Thoracic aorta (tissue), 2 donors: ENCODE measurements around the gene NUDT22. TPM values are rescaled to one million over a fixed set of nuclear protein-coding genes. Genes with fewer than 3 reads are reported as not detected.

Source experiments
- ATAC-seq: fragments of 150-250 bp; one replicate; pipeline ENCODE4 v1.8.0; 2017; ENCODE audit warnings: low read depth; ENCODE audit not compliant: insufficient number of reproducible peaks, low FRiP score
- DNase-seq: peaks from one replicate; pipeline ENCODE4 v3.0.0-alpha.2; 2020; ENCODE audit warnings: low spot score
- H3K27ac ChIP-seq, 2 donors: fragments of 200-600 bp; sonication (generic); 1 replicate in 1 of 2; 2 replicates in 1 of 2; pipeline ENCODE4 v1.5.1; 2016; ENCODE audit warnings: mild to moderate bottlenecking in 2 of 2, moderate library complexity in 2 of 2
- H3K27me3 ChIP-seq: fragments of 200-600 bp; sonication (generic); replicated peaks from 2 replicates; pipeline ENCODE4 v1.6.0; 2016; ENCODE audit warnings: mild to moderate bottlenecking; ENCODE audit not compliant: insufficient read depth
- H3K36me3 ChIP-seq: fragments of 200-600 bp; sonication (generic); one replicate; pipeline ENCODE4 v1.5.1; 2016
- H3K4me1 ChIP-seq, 2 donors: fragments of 200-600 bp; sonication (generic); 1 replicate in 1 of 2; 2 replicates in 1 of 2; pipeline versions ENCODE4 v1.5.1 to v1.6.0; 2016; ENCODE audit warnings: low read depth in 2 of 2, mild to moderate bottlenecking in 1 of 2; ENCODE audit not compliant: control insufficient read depth in 1 of 2
- H3K4me3 ChIP-seq: fragments of 200-600 bp; sonication (generic); 2 replicates; pipeline ENCODE4 v1.5.1; 2016; ENCODE audit warnings: mild to moderate bottlenecking
- H3K9me3 ChIP-seq: fragments of 200-600 bp; sonication (generic); 2 replicates; pipeline ENCODE4 v1.5.1; 2016
- CTCF ChIP-seq: fragments of 200-600 bp; sonication (generic); IDR thresholded peaks from one replicate; pipeline ENCODE4 v1.5.1; 2019; ENCODE audit warnings: antibody characterized with exemption
- total RNA-seq, 2 donors: library from RNA; depleted of rRNA; stranded (reverse); fragments of >200 nt; gene quantifications; one replicate each; pipeline versions ENCODE4 v1.1.0 to v1.2.3, GENCODE V29; 2016

Gene NUDT22
- total RNA-seq, 2 donors from 2014 or later, result 52.3 to 61.6 TPM

GRCh38 chr11:64207256-64208085 lies 18.6 kb upstream of the NUDT22 start:
- Histone ChIP-seq H3K27me3 (no peaks in the 10 kb centered on the region), H3K4me3 (peak overlapping the region; percentile 68), H3K27ac (peak overlapping the region; percentile 34 to 65), H3K4me1 (no peaks in the 10 kb centered on the region), H3K9me3 (no peaks in the 10 kb centered on the region), H3K36me3 (peaks cover 19% of the 10 kb centered on the region)
- no peak for DNase-seq
- no peak for TF ChIP-seq CTCF
- ATAC-seq, result peak; percentile 44

GRCh38 chr11:64208086-64208795 lies 17.8 kb upstream of the NUDT22 start:
- TF ChIP-seq CTCF, result no peak
- Histone ChIP-seq H3K36me3 (peaks cover 11% of the 10 kb centered on the region), H3K27ac (peak overlapping the region; percentile 34 to 65), H3K4me3 (peak overlapping the region; percentile 68), H3K4me1 (no peaks in the 10 kb centered on the region), H3K9me3 (no peaks in the 10 kb centered on the region), H3K27me3 (no peaks in the 10 kb centered on the region)
- DNase-seq (no peak), ATAC-seq (no peak)

GRCh38 chr11:64208796-64209562 lies 17.1 kb upstream of the NUDT22 start:
- Histone ChIP-seq H3K27me3 (no peaks in the 10 kb centered on the region), H3K4me3 (no peak overlapping the region), H3K9me3 (no peaks in the 10 kb centered on the region), H3K36me3 (peaks cover 4% of the 10 kb centered on the region), H3K4me1 (no peaks in the 10 kb centered on the region), H3K27ac (no peak overlapping the region)
- ATAC-seq, result no peak
- TF ChIP-seq CTCF, result no peak
- DNase-seq, result no peak

GRCh38 chr11:64209563-64209843 lies 16.6 kb upstream of the NUDT22 start:
- Histone ChIP-seq H3K36me3 (no peaks in the 10 kb centered on the region), H3K4me1 (no peaks in the 10 kb centered on the region), H3K4me3 (no peak overlapping the region), H3K27me3 (no peaks in the 10 kb centered on the region), H3K27ac (no peak overlapping the region), H3K9me3 (no peaks in the 10 kb centered on the region)
- no peak for TF ChIP-seq CTCF
- ATAC-seq, result no peak
- no peak for DNase-seq
